Measurements from ENCODE around the gene TBC1D19. TPM values are rescaled to one million over a fixed set of nuclear protein-coding genes. Genes with fewer than 3 reads are reported as not detected.
"Not testable (repeated sequence)": the region's sequence is repeated elsewhere in the genome, so short reads cannot be mapped to it uniquely, and the experiment has no call there.

Gene TBC1D19
- total RNA-seq, 1 experiment from 2014 or later = 4.0 TPM

DNA sequence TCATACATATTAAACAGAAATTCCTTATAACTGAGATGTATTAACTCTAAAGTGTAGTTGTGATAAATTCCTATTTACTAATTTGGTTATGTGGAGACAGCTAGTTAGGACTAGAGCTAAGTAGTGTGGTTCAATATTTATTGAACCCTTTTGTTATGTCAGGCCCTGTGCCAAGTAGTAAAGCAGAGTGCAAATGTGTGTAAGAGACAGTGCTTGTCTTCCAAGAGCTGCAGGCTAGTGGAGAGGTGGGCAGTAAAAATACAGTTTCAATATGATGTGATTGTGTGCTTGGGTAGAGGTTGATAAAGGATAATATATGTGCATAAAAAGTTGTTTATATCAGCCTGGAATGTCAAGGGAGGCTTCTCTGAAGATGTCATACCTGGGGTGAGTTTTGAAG is 80.0 kb downstream of the TBC1D19 start:
- ChIA-PET CTCF (no interaction called here), POLR2A (ENCODE audit: unreplicated experiment) (no interaction called here)
- Histone ChIP-seq H4K20me1 (ENCODE audit: low read length) (no peaks in the 10 kb centered on the region), H2AFZ (ENCODE audit: low read length) (no peak overlapping the region), H3F3A (ENCODE audit: low read length, unreplicated experiment) (no peaks in the 10 kb centered on the region), H3K4me3 (ENCODE audit: low read length) (no peak overlapping the region), H3K9me3 (ENCODE audit: low read length) (no peaks in the 10 kb centered on the region), H3K79me2 (ENCODE audit: low read length) (no peaks in the 10 kb centered on the region), H3K4me2 (ENCODE audit: low read length) (no peak overlapping the region), H3K9ac (ENCODE audit: low read length) (no peak overlapping the region), H3K9me2 (replicated peaks; ENCODE audit: low read length) (no peaks in the 10 kb centered on the region), H3K27ac (ENCODE audit: low read length) (no peak overlapping the region), H3K4me1 (ENCODE audit: insufficient read depth, low read length) (no peaks in the 10 kb centered on the region), H3K36me3 (ENCODE audit: low read depth, low read length) (peaks cover 2% of the 10 kb centered on the region; the same call in 1 of the 2 replicates), H3K27me3 (ENCODE audit: low read length) (no peaks in the 10 kb centered on the region)
- TF ChIP-seq, protein P1, sequence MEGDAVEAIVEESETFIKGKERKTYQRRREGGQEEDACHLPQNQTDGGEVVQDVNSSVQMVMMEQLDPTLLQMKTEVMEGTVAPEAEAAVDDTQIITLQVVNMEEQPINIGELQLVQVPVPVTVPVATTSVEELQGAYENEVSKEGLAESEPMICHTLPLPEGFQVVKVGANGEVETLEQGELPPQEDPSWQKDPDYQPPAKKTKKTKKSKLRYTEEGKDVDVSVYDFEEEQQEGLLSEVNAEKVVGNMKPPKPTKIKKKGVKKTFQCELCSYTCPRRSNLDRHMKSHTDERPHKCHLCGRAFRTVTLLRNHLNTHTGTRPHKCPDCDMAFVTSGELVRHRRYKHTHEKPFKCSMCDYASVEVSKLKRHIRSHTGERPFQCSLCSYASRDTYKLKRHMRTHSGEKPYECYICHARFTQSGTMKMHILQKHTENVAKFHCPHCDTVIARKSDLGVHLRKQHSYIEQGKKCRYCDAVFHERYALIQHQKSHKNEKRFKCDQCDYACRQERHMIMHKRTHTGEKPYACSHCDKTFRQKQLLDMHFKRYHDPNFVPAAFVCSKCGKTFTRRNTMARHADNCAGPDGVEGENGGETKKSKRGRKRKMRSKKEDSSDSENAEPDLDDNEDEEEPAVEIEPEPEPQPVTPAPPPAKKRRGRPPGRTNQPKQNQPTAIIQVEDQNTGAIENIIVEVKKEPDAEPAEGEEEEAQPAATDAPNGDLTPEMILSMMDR (conservative IDR thresholded peaks at IDR 0.05; ENCODE audit: low read depth, low read length) = no peak
- no peak for TF ChIP-seq EZH2phosphoT487 (IDR thresholded peaks at IDR 0.05; ENCODE audit: borderline replicate concordance, low read length)
- TF ChIP-seq EZH2 (IDR thresholded peaks at IDR 0.05; ENCODE audit: low read length, unreplicated experiment) = no peak
- ATAC-seq (no peak), DNase-seq (no peak)
- BruUV-seq (replicated peaks) = no TSS peak
- intact Hi-C loops (cut with micrococcal nuclease) = no loop called here

DNA sequence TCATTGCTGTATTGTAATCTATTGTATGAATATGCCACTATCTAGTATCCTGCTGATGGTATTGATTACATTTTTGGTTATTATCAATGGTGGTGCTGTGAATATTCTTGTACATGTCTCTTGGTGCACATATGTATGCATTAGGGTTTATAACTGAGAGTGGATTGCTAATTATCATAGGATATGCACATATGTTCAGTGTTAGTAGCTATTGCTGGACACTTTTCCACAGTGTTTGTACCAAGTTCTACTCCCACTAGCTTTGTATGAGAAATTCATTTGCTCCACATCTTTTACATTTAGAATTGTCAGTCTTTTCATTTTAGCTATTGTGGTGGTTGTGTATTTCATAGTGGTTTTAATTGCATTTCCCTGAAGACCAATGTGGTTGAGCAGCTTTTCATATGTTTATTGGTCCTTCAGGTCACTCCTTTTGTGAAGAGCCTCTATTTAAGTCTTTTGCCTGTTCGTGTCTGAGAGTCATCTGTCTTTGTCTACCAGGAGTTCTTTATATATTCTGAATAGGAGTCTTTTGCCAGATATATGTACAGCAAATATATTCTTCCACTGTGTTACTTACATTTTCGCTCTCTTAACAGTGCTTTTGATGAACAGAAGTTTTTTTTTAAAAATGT is 87.1 kb downstream of the TBC1D19 start:
- no peaks in the 10 kb centered on the region for H3K9me3 ChIP-seq (ENCODE audit: low read length)
- H3F3A ChIP-seq (ENCODE audit: low read length, unreplicated experiment) = no peaks in the 10 kb centered on the region
- DNase-seq (no peak), ATAC-seq (no peak)
- H4K20me1 ChIP-seq (ENCODE audit: low read length) = no peaks in the 10 kb centered on the region
- no peak overlapping the region for H3K9ac ChIP-seq (ENCODE audit: low read length)
- TF ChIP-seq, protein P1 (conservative IDR thresholded peaks at IDR 0.05; ENCODE audit: low read depth, low read length) = no peak
- TF ChIP-seq EZH2phosphoT487 (IDR thresholded peaks at IDR 0.05; ENCODE audit: borderline replicate concordance, low read length) (no peak), EZH2 (IDR thresholded peaks at IDR 0.05; ENCODE audit: low read length, unreplicated experiment) (no peak)
- no peaks in the 10 kb centered on the region for H3K27me3 ChIP-seq (ENCODE audit: low read length)
- no peak overlapping the region for H3K4me3 ChIP-seq (ENCODE audit: low read length)
- intact Hi-C loops (cut with micrococcal nuclease) = no loop called here
- POLR2A ChIA-PET (ENCODE audit: unreplicated experiment) = no interaction called here
- H2AFZ ChIP-seq (ENCODE audit: low read length) = no peak overlapping the region
- no peaks in the 10 kb centered on the region for H3K4me1 ChIP-seq (ENCODE audit: insufficient read depth, low read length)
- no peaks in the 10 kb centered on the region for H3K79me2 ChIP-seq (ENCODE audit: low read length)
- H3K27ac ChIP-seq (ENCODE audit: low read length) = no peak overlapping the region
- BruUV-seq (replicated peaks) = no TSS peak
- CTCF ChIA-PET = no interaction called here
- no peak overlapping the region for H3K4me2 ChIP-seq (ENCODE audit: low read length)
- no peaks in the 10 kb centered on the region for H3K9me2 ChIP-seq (replicated peaks; ENCODE audit: low read length)
- H3K36me3 ChIP-seq (ENCODE audit: low read depth, low read length) = no peaks in the 10 kb centered on the region

DNA sequence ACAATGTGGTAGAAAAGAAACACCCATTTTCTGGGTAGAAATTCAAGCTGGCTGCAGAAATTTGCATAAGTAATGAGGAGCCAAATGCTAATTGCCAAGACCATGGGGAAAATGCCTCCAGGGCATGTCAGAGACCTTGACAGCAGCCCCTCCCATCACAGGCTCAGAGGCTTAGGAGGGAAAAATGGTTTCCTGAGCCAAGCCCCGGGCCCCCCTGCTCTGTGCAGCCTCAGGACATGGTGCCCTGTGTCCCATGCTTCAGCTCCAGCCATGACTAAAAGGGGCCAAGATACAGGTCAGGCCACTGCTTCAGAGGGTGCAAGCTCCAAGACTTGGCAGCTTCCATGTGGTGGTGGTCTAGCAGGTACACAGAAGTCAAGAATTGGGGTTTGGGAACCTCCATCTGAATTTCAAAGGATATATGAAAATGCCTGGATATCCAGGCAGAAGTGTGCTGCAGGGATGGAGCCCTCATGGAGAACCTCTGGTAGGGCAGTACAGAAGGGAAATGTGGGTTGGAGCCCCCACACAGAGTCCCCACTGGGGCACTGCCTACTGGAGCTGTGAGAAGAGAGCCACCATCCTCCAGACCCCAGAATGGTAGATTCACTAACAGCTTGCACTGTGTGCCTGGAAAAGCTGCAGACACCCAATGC is 95.3 kb downstream of the TBC1D19 start:
- BruUV-seq (replicated peaks); H3K4me2 ChIP-seq (ENCODE audit: low read length); H2AFZ ChIP-seq (ENCODE audit: low read length); H3K27me3 ChIP-seq (ENCODE audit: low read length); DNase-seq; H3K9me2 ChIP-seq (replicated peaks; ENCODE audit: low read length); H4K20me1 ChIP-seq (ENCODE audit: low read length); H3K36me3 ChIP-seq (ENCODE audit: low read depth, low read length); H3K4me1 ChIP-seq (ENCODE audit: insufficient read depth, low read length); H3K9ac ChIP-seq (ENCODE audit: low read length); POLR2A ChIA-PET (ENCODE audit: unreplicated experiment); H3K4me3 ChIP-seq (ENCODE audit: low read length); CTCF ChIA-PET; H3K9me3 ChIP-seq (ENCODE audit: low read length); ATAC-seq; intact Hi-C loops (cut with micrococcal nuclease); H3F3A ChIP-seq (ENCODE audit: low read length, unreplicated experiment); H3K79me2 ChIP-seq (ENCODE audit: low read length); H3K27ac ChIP-seq (ENCODE audit: low read length): not testable (repeated sequence)

All from PC-3 (cell line).